SU-DHL-6 (cell line): Measurements from ENCODE around the gene DNAJC15.

Source experiments
- H2AFZ ChIP-seq: fragments of 200-600 bp; sonication (generic); 2 replicates; pipeline ENCODE4 v1.6.1; 2014; ENCODE audit warnings: low read depth, mild to moderate bottlenecking, moderate library complexity, mixed read lengths, antibody characterized with exemption, low read length; ENCODE audit not compliant: severe bottlenecking
- H3F3A ChIP-seq: fragments of 200-600 bp; shearing (Covaris generic); 2 replicates; pipeline ENCODE4 v1.6.0; 2016; ENCODE audit warnings: antibody characterized with exemption, mild to moderate bottlenecking; ENCODE audit not compliant: insufficient read depth
- H3K27ac ChIP-seq: fragments of 200-600 bp; sonication (generic); 2 replicates; pipeline ENCODE4 v1.5.1; 2016; ENCODE audit warnings: low read depth, mild to moderate bottlenecking, low read length, moderate library complexity, mixed read lengths
- H3K27me3 ChIP-seq: fragments of 200-600 bp; sonication (generic), shearing (Covaris generic); 2 replicates; pipeline ENCODE4 v1.6.0; 2014; ENCODE audit warnings: mild to moderate bottlenecking, low read length
- H3K36me3 ChIP-seq: fragments of 200-600 bp; sonication (generic); 2 replicates; pipeline ENCODE4 v1.6.1; 2014; ENCODE audit warnings: mild to moderate bottlenecking, low read length, mixed read lengths
- H3K4me2 ChIP-seq: fragments of 300-600, 200-600 bp; shearing (Covaris generic), sonication (generic); 2 replicates; pipeline ENCODE4 v1.6.0; 2014; ENCODE audit warnings: low read length, low read depth, mild to moderate bottlenecking; ENCODE audit not compliant: poor library complexity, severe bottlenecking
- H3K4me3 ChIP-seq: fragments of 200-600 bp; sonication (generic); 2 replicates; pipeline ENCODE4 v1.5.1; 2014; ENCODE audit warnings: antibody characterized with exemption, low read length, mild to moderate bottlenecking, mixed read lengths; ENCODE audit not compliant: insufficient read depth, poor library complexity, severe bottlenecking
- H3K79me2 ChIP-seq: fragments of 200-600 bp; sonication (generic); 2 replicates; pipeline ENCODE4 v1.6.1; 2014; ENCODE audit warnings: mild to moderate bottlenecking, low read length, moderate library complexity; ENCODE audit not compliant: insufficient read depth
- H3K9ac ChIP-seq: fragments of 200-600 bp; sonication (generic); 2 replicates; pipeline ENCODE4 v1.7.0; 2014; ENCODE audit warnings: mild to moderate bottlenecking, low read length
- H3K9me2 ChIP-seq: fragments of 200-600 bp; sonication (generic); replicated peaks from 2 replicates; pipeline ENCODE4 v1.6.1; 2014; ENCODE audit warnings: low read length; ENCODE audit not compliant: insufficient read depth
- H3K9me3 ChIP-seq: fragments of 200-600 bp; sonication (generic); 2 replicates; pipeline ENCODE4 v1.6.1; 2014; ENCODE audit warnings: low read length, mixed read lengths; ENCODE audit not compliant: insufficient read depth
- H4K20me1 ChIP-seq: fragments of 200-600 bp; sonication (generic); 2 replicates; pipeline ENCODE4 v1.6.1; 2014; ENCODE audit warnings: low read depth, mild to moderate bottlenecking, antibody characterized with exemption, low read length, moderate library complexity, mixed read lengths
- EZH2phosphoT487 ChIP-seq: fragments of 200-600 bp; sonication (generic), shearing (Covaris generic); conservative IDR thresholded peaks from 2 replicates; pipeline ENCODE4 v1.6.1; 2018; ENCODE audit warnings: mild to moderate bottlenecking, antibody characterized with exemption, low read length, moderate library complexity, mixed read lengths
- TF ChIP-seq, protein P1 (sequence below): fragments of 200-600 bp; sonication (generic); IDR thresholded peaks from one replicate; pipeline ENCODE4 v1.5.1; 2017; ENCODE audit warnings: antibody characterized with exemption, mild to moderate bottlenecking, low read length, moderate library complexity; ENCODE audit not compliant: insufficient read depth, poor library complexity, severe bottlenecking

DNAJC15 gene

DNA sequence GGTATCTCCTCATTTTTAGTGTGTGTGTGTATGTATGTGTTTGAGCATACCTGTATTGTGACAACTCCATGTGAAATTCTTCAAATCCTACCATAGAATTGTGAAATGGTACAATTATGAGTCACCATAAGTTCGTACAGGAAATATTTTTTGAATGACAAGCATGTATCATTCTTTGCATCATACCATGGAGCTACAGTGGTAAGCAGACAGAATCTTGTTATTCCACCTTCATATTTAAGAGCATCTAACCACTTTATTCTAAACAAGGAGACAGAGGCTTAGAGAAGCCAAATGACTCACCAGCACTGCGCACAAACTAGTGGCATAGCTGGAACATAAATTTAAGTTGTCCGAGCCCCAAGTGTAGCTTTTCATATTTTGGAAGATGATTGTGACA lies 26.8 kb upstream of the DNAJC15 start:
- no peaks in the 10 kb centered on the region for H3F3A ChIP-seq
- no peaks in the 10 kb centered on the region for H3K9me3 ChIP-seq
- no peak overlapping the region for H3K9ac ChIP-seq
- no peaks in the 10 kb centered on the region for H3K79me2 ChIP-seq
- no peaks in the 10 kb centered on the region for H3K27me3 ChIP-seq
- no peaks in the 10 kb centered on the region for H4K20me1 ChIP-seq
- H3K4me3 ChIP-seq, result no peak overlapping the region
- H3K9me2 ChIP-seq, result no peaks in the 10 kb centered on the region
- no peak overlapping the region for H3K4me2 ChIP-seq
- no peak overlapping the region for H3K27ac ChIP-seq
- TF ChIP-seq, protein P1, sequence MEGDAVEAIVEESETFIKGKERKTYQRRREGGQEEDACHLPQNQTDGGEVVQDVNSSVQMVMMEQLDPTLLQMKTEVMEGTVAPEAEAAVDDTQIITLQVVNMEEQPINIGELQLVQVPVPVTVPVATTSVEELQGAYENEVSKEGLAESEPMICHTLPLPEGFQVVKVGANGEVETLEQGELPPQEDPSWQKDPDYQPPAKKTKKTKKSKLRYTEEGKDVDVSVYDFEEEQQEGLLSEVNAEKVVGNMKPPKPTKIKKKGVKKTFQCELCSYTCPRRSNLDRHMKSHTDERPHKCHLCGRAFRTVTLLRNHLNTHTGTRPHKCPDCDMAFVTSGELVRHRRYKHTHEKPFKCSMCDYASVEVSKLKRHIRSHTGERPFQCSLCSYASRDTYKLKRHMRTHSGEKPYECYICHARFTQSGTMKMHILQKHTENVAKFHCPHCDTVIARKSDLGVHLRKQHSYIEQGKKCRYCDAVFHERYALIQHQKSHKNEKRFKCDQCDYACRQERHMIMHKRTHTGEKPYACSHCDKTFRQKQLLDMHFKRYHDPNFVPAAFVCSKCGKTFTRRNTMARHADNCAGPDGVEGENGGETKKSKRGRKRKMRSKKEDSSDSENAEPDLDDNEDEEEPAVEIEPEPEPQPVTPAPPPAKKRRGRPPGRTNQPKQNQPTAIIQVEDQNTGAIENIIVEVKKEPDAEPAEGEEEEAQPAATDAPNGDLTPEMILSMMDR, result no peak
- TF ChIP-seq EZH2phosphoT487, result no peak
- H3K36me3 ChIP-seq, result no peaks in the 10 kb centered on the region
- no peak overlapping the region for H2AFZ ChIP-seq

DNA sequence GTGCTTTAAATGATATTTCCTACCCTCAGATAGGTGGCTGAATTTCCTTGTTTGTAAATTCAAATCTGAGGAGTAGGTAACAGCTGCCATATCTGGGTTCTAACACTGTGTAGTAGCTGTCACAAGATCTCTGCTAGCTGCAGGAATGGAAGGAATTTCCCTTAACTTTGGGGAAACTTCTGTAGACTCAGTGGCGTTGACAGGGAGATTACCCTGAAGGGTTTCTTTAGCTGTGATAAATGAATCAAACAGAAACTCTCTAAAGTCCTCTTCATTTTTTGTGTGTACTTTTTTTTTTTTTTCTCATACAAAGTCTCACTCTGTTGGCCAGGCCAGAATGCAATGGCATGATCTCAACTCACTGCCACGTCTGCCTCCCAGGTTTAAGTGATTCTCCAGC lies 26.0 kb upstream of the DNAJC15 start:
- Histone ChIP-seq H3K4me2 (no peak overlapping the region), H3K36me3 (no peaks in the 10 kb centered on the region), H3F3A (no peaks in the 10 kb centered on the region), H3K79me2 (no peaks in the 10 kb centered on the region), H3K4me3 (no peak overlapping the region), H2AFZ (no peak overlapping the region), H3K9me3 (no peaks in the 10 kb centered on the region), H3K9ac (no peak overlapping the region), H3K27me3 (no peaks in the 10 kb centered on the region), H3K9me2 (no peaks in the 10 kb centered on the region), H4K20me1 (no peaks in the 10 kb centered on the region), H3K27ac (no peak overlapping the region)
- no peak for TF ChIP-seq EZH2phosphoT487
- TF ChIP-seq, protein P1, result no peak

- H3K27me3 ChIP-seq, result no peaks in the 10 kb centered on the region
- no peaks in the 10 kb centered on the region for H3K79me2 ChIP-seq
- H3K9me3 ChIP-seq, result no peaks in the 10 kb centered on the region
- no peak overlapping the region for H3K4me2 ChIP-seq
- no peak overlapping the region for H3K27ac ChIP-seq
- H3K4me3 ChIP-seq, result no peak overlapping the region
- no peak overlapping the region for H2AFZ ChIP-seq
- no peak overlapping the region for H3K9ac ChIP-seq
- H3F3A ChIP-seq, result no peaks in the 10 kb centered on the region
- TF ChIP-seq EZH2phosphoT487, result no peak
- TF ChIP-seq, protein P1, result no peak
- no peaks in the 10 kb centered on the region for H3K36me3 ChIP-seq
- H4K20me1 ChIP-seq, result no peaks in the 10 kb centered on the region
- no peaks in the 10 kb centered on the region for H3K9me2 ChIP-seq
These were observed 23.9 kb upstream of the DNAJC15 start for GRCh38 chr13:42999491-42999890.
